Measurements from ENCODE around the gene CREM.

CREM gene

GRCh38 chr10:35136263-35136815 is 9.7 kb downstream of the CREM start:
- peak; percentile 33 for DNase-seq

GRCh38 chr10:35140126-35140525 is 13.5 kb downstream of the CREM start:
- no peak for DNase-seq

- DNase-seq = peak; percentile 40
Measured at GRCh38 chr10:35140727-35141126, 14.1 kb downstream of the CREM start.

GRCh38 chr10:35150308-35150707 is 23.7 kb downstream of the CREM start:
- no peak for DNase-seq

GRCh38 chr10:35152992-35153391 is 26.3 kb downstream of the CREM start:
- DNase-seq = no peak

- no peak for DNase-seq
Measured at GRCh38 chr10:35153716-35154115, 27.1 kb downstream of the CREM start.

GRCh38 chr10:35160743-35161142 is 34.1 kb downstream of the CREM start:
- no peak for DNase-seq

- no peak for DNase-seq
Measured at GRCh38 chr10:35161906-35162305, 35.3 kb downstream of the CREM start.

GRCh38 chr10:35165136-35165535 is 38.5 kb downstream of the CREM start:
- no peak for DNase-seq

- DNase-seq = no peak
Measured at GRCh38 chr10:35165811-35166210, 39.2 kb downstream of the CREM start.

GRCh38 chr10:35166607-35167006 is 40.0 kb downstream of the CREM start:
- DNase-seq = no peak

- DNase-seq = no peak
Measured at GRCh38 chr10:35167342-35167741, 40.7 kb downstream of the CREM start.

- DNase-seq = no peak
Measured at GRCh38 chr10:35172146-35172545, 45.5 kb downstream of the CREM start.

GRCh38 chr10:35172574-35172973 is 45.9 kb downstream of the CREM start:
- no peak for DNase-seq

- no peak for DNase-seq
Measured at GRCh38 chr10:35178331-35178730, 51.7 kb downstream of the CREM start.

- no peak for DNase-seq
Measured at GRCh38 chr10:35182631-35183510, 56.2 kb downstream of the CREM start.

GRCh38 chr10:35184527-35185171 is 58.0 kb downstream of the CREM start:
- DNase-seq = no peak

- DNase-seq = no peak
Measured at GRCh38 chr10:35185260-35186034, 58.8 kb downstream of the CREM start.

- no peak for DNase-seq
Measured at GRCh38 chr10:35188954-35189353, 62.3 kb downstream of the CREM start.

- peak; percentile 41 for DNase-seq
Measured at GRCh38 chr10:35191523-35191922, 64.9 kb downstream of the CREM start.

GRCh38 chr10:35192645-35193249 is 66.1 kb downstream of the CREM start:
- no peak for DNase-seq

- no peak for DNase-seq
Measured at GRCh38 chr10:35194471-35194870, 67.8 kb downstream of the CREM start.

GRCh38 chr10:35194906-35195305 is 68.3 kb downstream of the CREM start:
- peak; percentile 44 for DNase-seq
